GM12878 (cell line): ENCODE measurements around the gene REXO1. TPM values are rescaled to one million over a fixed set of nuclear protein-coding genes. Genes with fewer than 3 reads are reported as not detected.

Experiments
- ATAC-seq: fragments of 200-7000 bp; cut with Tn5 transposase; 3 replicates; pipeline ENCODE4 v1.9.1; 2020; ENCODE audit warnings: mild to moderate bottlenecking, moderate library complexity
- BruUV-seq: library from RNA; stranded (reverse); fragments of 400-500 nt; replicated peaks from 2 replicates; lab custom pipeline; 2021; lab: Mats Ljungman, UMichigan
- CTCF ChIA-PET: fragments of 300-600 bp; sonication (Branson Sonifier 250); formaldehyde crosslinking; extraction: SDS; loops from one replicate; lab custom pipeline; 2021; ENCODE audit warnings: inconsistent platforms; lab: Yijun Ruan, JAX
- POLR2A ChIA-PET: fragments of 350-600 bp; formaldehyde crosslinking; extraction: SDS; loops from one replicate; lab custom pipeline; 2021; ENCODE audit warnings: inconsistent platforms; lab: Charles Lee
- RAD21 ChIA-PET: fragments of 300-600 bp; sonication (Branson Sonifier 250); formaldehyde crosslinking; loops from one replicate; lab custom pipeline; 2023; ENCODE audit warnings: antibody characterized with exemption; ENCODE audit not compliant: unreplicated experiment; lab: Charles Lee
- SMC1A ChIA-PET: fragments of 300-600 bp; sonication (Branson Sonifier 250); formaldehyde crosslinking; loops from one replicate; lab custom pipeline; 2023; ENCODE audit not compliant: unreplicated experiment, uncharacterized antibody; lab: Charles Lee
- DNase-seq: peaks from one replicate; pipeline ENCODE4 v3.0.0-alpha.2; 2011; ENCODE audit warnings: low read depth, low spot score
- FAIRE-seq: peaks from 3 replicates; lab custom pipeline; 2011; peaks lifted over from hg19 to GRCh38; lab: Jason Lieb, UNC
- H2AFZ ChIP-seq: 2 replicates; pipeline ENCODE4 v1.6.0; 2011; ENCODE audit warnings: low read depth, low read length, control low read depth; ENCODE audit not compliant: control insufficient read depth
- H3K27ac ChIP-seq: 2 replicates; pipeline ENCODE4 v1.5.1; 2011; ENCODE audit warnings: control low read depth; ENCODE audit not compliant: control insufficient read depth, insufficient read depth
- H3K27me3 ChIP-seq, 2 experiments: replicated peaks in 1 of 2; 2 replicates each; pipeline versions ENCODE4 v1.6.0 to v1.6.1; 2011; ENCODE audit warnings: low read length in 1 of 2; ENCODE audit not compliant: control insufficient read depth in 2 of 2, insufficient read depth in 2 of 2
- H3K36me3 ChIP-seq, 2 experiments: 2 replicates each; pipeline ENCODE4 v1.5.1; 2011; ENCODE audit warnings: low read length in 1 of 2; ENCODE audit not compliant: control insufficient read depth in 2 of 2, insufficient read depth in 2 of 2
- H3K4me1 ChIP-seq: 2 replicates; pipeline ENCODE4 v1.6.1; 2011; ENCODE audit warnings: mild to moderate bottlenecking, low read length, moderate library complexity, mixed read lengths; ENCODE audit not compliant: control insufficient read depth, insufficient read depth
- H3K4me2 ChIP-seq: 2 replicates; pipeline ENCODE4 v1.6.0; 2011; ENCODE audit warnings: control low read depth; ENCODE audit not compliant: control insufficient read depth, insufficient read depth
- H3K4me3 ChIP-seq: fragments of 200-600 bp; sonication (generic); 2 replicates; pipeline ENCODE4 v1.5.1; 2016
- H3K79me2 ChIP-seq: 2 replicates; pipeline ENCODE4 v1.6.0; 2011; ENCODE audit warnings: low read length; ENCODE audit not compliant: control insufficient read depth, insufficient read depth
- H3K9ac ChIP-seq: 2 replicates; pipeline ENCODE4 v1.8.0; 2011; ENCODE audit warnings: low read length, control low read depth, mixed read lengths; ENCODE audit not compliant: control insufficient read depth, insufficient read depth
- H3K9me3 ChIP-seq: replicated peaks from 3 replicates; pipeline ENCODE4 v1.5.1; 2011; ENCODE audit warnings: mild to moderate bottlenecking, low read length; ENCODE audit not compliant: control insufficient read depth, insufficient read depth
- H4K20me1 ChIP-seq: 2 replicates; pipeline ENCODE4 v1.6.0; 2011; ENCODE audit not compliant: control insufficient read depth, insufficient read depth
- CUX1 ChIP-seq: IDR thresholded peaks from 2 replicates; pipeline ENCODE4 v1.6.1; 2012; ENCODE audit warnings: improper control_type of control experiment, low read depth, low read length; ENCODE audit not compliant: insufficient replicate concordance
- HDAC6 ChIP-seq: fragments of 200-600 bp; sonication (generic); IDR thresholded peaks from one replicate; pipeline ENCODE4 v1.8.0; 2017; ENCODE audit warnings: antibody characterized with exemption; ENCODE audit not compliant: unreplicated experiment
- NFIC ChIP-seq: IDR thresholded peaks from 2 replicates; pipeline ENCODE4 v1.6.1; 2012; ENCODE audit warnings: low read depth, mild to moderate bottlenecking, inconsistent platforms, low read length, moderate library complexity
- NR2F1 ChIP-seq: fragments of 450-650 bp; conservative IDR thresholded peaks from 2 replicates; pipeline ENCODE4 v1.6.1; 2017; ENCODE audit warnings: mild to moderate bottlenecking
- POLR2A ChIP-seq: IDR thresholded peaks from 2 replicates; pipeline ENCODE4 v1.6.1; 2011; ENCODE audit warnings: low read depth, mild to moderate bottlenecking, low read length
- SMAD1 ChIP-seq: fragments of 450-650 bp; IDR thresholded peaks from 2 replicates; pipeline ENCODE4 v1.6.1; 2018; ENCODE audit warnings: mild to moderate bottlenecking, low read depth; ENCODE audit not compliant: partially characterized antibody
- SMARCA5 ChIP-seq: fragments of 450-650 bp; IDR thresholded peaks from 2 replicates; pipeline ENCODE4 v1.6.1; 2017; ENCODE audit warnings: mild to moderate bottlenecking
- TBL1XR1 ChIP-seq: IDR thresholded peaks from 2 replicates; pipeline ENCODE4 v1.6.1; 2012; ENCODE audit warnings: low read depth, low read length, improper control_type of control experiment
- ZNF207 ChIP-seq: fragments of 450-650 bp; IDR thresholded peaks from 2 replicates; pipeline ENCODE4 v1.6.1; 2014; ENCODE audit warnings: antibody characterized with exemption, mild to moderate bottlenecking, borderline replicate concordance
- WGBS: methylation state at CpG from one replicate; pipeline ENCODE4 v1.1.6; 2016; ENCODE audit warnings: low lambda C conversion rate; ENCODE audit not compliant: insufficient replicate concordance, insufficient coverage; ENCODE audit errors: missing lambda C conversion rate; 5-methylcytosine and 5-hydroxymethylcytosine counted together
- in situ Hi-C: fragments of 300-500 bp; cut with MboI; formaldehyde crosslinking; loops from 9 replicates; pipeline ENCODE4 v1.14.3; 2018; ENCODE audit warnings: mixed read lengths
- intact Hi-C: fragments of 100-400 bp; cut with micrococcal nuclease; formaldehyde crosslinking; loops from one replicate; pipeline ENCODE4 v1.14.2; 2022; ENCODE audit not compliant: unreplicated experiment
- polyA plus RNA-seq, 11 experiments: library from polyadenylated mRNA; depleted of rRNA in 4 of 11; unstranded in 6 of 11; stranded (reverse) in 5 of 11; fragments of >200 nt; fragmentation: Nextera tagmentation in 4 of 11; fragmentation: Illumina TruSeq in 1 of 11; extraction: Ambion mirVana in 4 of 11; extraction: Trizol in 1 of 11; gene quantifications; 1 replicate in 1 of 11; 2 replicates in 10 of 11; pipeline versions ENCODE4 v1.2.1 to v1.2.3, GENCODE V29; 2011 to 2016; ENCODE audit warnings: inconsistent platforms in 2 of 11, missing spikeins in 2 of 11, low read depth in 1 of 11
- total RNA-seq, 4 experiments: library from RNA; depleted of rRNA in 3 of 4; stranded (reverse); fragments of >200 nt in 3 of 4; fragmentation: Illumina TruSeq in 1 of 4; extraction: Trizol in 1 of 4; gene quantifications; 2 replicates each; pipeline versions ENCODE4 v1.2.1 to v1.2.3, GENCODE V29; 2013 to 2021

REXO1 gene
- total and polyA plus RNA-seq, 10 of the 15 experiments (the other 5 are each of a cell fraction or from before 2014, with no cell fraction given), result 0.03 to 45.2 (median 8.4) TPM

- no peaks in the 10 kb centered on the region for H3K4me1 ChIP-seq
- DNase-seq (no peak), ATAC-seq (no peak), FAIRE-seq (no peak)
- H3K4me3 ChIP-seq, result no peak overlapping the region
- no peak overlapping the region for H3K9ac ChIP-seq
- intact Hi-C loops, result no loop called here
- H3K4me2 ChIP-seq, result no peak overlapping the region
- H3K9me3 ChIP-seq, result no peaks in the 10 kb centered on the region
- BruUV-seq, result no TSS peak
- H3K27ac ChIP-seq, result no peak overlapping the region
- peaks cover 6 to 38% of the 10 kb centered on the region in 2 experiments; a peak in 3 of 4 replicates for H3K36me3 ChIP-seq
- in situ Hi-C loops, result no loop called here
- ChIA-PET CTCF (no interaction called here), SMC1A (no interaction called here), POLR2A (no interaction called here), RAD21 (no interaction called here)
- peak; percentile 30; the same call in 1 of the 2 replicates for TF ChIP-seq POLR2A
- TF ChIP-seq NR2F1, result no peak
- no peak for TF ChIP-seq HDAC6
- WGBS, result 79% methylated on average over 30 of the region's 33 CpGs
- H3K79me2 ChIP-seq, result no peaks in the 10 kb centered on the region
- H4K20me1 ChIP-seq, result no peaks in the 10 kb centered on the region
- H3K27me3 ChIP-seq, result no peaks in the 10 kb centered on the region
- no peak overlapping the region for H2AFZ ChIP-seq
Observed at GRCh38 chr19:1818549-1819195, 29.6 kb downstream of the REXO1 start.

- H3K4me3 ChIP-seq, result no peak overlapping the region
- H3K27me3 ChIP-seq, result no peaks in the 10 kb centered on the region
- ChIA-PET SMC1A (no interaction called here), RAD21 (no interaction called here), POLR2A (no interaction called here), CTCF (no interaction called here)
- H3K27ac ChIP-seq, result no peak overlapping the region
- no peak for FAIRE-seq
- no TSS peak for BruUV-seq
- H3K4me2 ChIP-seq, result no peak overlapping the region
- intact Hi-C loops, result no loop called here
- peaks cover 3% of the 10 kb centered on the region; the same call in 1 of the 2 replicates for H3K4me1 ChIP-seq
- 98% methylated on average over 23 of the region's 25 CpGs for WGBS
- no peak overlapping the region for H2AFZ ChIP-seq
- no peaks in the 10 kb centered on the region for H4K20me1 ChIP-seq
- H3K9me3 ChIP-seq, result no peaks in the 10 kb centered on the region
- no peak for DNase-seq
- no peak overlapping the region for H3K9ac ChIP-seq
- in situ Hi-C loops, result no loop called here
- H3K79me2 ChIP-seq, result no peaks in the 10 kb centered on the region
- ATAC-seq, result no peak
- peaks cover 6 to 36% of the 10 kb centered on the region in 2 experiments; a peak in 3 of 4 replicates for H3K36me3 ChIP-seq
- TF ChIP-seq ZNF207 (no peak), SMAD1 (no peak), NFIC (no peak), CUX1 (no peak), SMARCA5 (no peak), TBL1XR1 (no peak)
Observed at GRCh38 chr19:1817553-1818179, 30.6 kb downstream of the REXO1 start.
